RWPE1 (cell line): Measurements from ENCODE around the gene GPR162.
A peak's percentile ranks its signal among the peaks of the same experiment; 100 is the strongest.

Experiments
- CTCF ChIA-PET: fragments of 350-600 bp; sonication (Branson Sonifier 250); formaldehyde crosslinking; extraction: SDS; loops from one replicate; lab custom pipeline; 2021; lab: Yijun Ruan, JAX
- POLR2A ChIA-PET: fragments of 400-600 bp; formaldehyde crosslinking; extraction: SDS; loops from one replicate; lab custom pipeline; 2020; ENCODE audit warnings: antibody characterized with exemption; ENCODE audit not compliant: low non-redundant PET; lab: Yijun Ruan, JAX
- DNase-seq: peaks from one replicate; pipeline ENCODE4 v3.0.0; 2012; ENCODE audit warnings: low spot score
- H3K27ac ChIP-seq: fragments of 450-650 bp; 2 replicates; pipeline ENCODE4 v1.5.1; 2017
- TF ChIP-seq, protein P1 (sequence below): fragments of 450-650 bp; conservative IDR thresholded peaks from 2 replicates; pipeline ENCODE4 v1.5.1; 2017; ENCODE audit warnings: low read depth, mild to moderate bottlenecking

The GPR162 gene

DNA sequence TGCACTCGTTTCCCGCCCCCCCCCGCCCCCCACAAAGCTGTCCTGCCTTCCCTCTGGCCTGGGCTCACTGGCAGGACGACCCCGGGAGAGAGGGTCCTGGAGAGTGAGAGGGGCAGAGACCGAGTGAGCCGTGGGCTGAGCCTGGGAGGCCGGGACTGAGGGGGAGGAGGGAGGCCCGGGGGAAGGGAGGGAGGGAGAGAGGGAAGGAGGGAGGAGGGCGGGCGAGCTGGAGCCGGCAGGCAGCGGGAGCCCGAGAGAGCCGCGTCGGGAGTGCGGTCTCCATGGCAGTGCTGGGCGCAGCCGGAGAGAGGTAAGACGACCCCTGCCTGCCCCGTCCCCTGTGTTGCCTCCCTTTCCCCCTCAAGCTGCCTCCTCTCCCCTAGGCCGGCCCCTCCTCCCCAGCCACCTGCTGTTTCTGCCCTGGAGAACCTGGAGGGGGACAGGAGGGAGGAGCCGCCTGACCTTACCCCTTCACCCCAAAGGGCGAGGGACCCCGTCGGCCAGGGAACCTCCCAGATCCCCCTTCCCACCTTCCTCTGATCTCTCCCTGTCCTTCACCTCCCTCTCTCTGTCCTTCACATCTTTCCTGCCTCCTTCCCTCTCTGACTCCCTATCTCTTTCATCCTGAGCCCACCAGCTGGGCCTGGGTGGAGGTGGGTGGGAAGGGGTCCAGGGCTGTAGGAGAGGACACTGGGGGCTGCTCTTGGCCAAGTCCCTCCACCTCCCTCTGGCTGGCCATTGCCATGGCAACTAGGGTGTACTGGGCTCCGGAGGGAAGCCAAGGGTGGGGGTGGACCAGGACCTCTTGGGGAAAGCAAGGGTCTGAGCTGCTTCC, at the start of gene GPR162:
GPR162 (plus strand) TSS at position 231 of the 835 bp plus-strand sequence. CDS start 2,078 bp downstream, outside the sequence.
- CTCF ChIA-PET = interaction anchor here (0.6 to 1.0 kb wide), 2 partner anchors 13 to 136 kb away, joined by 3 read pairs; no protein-coding TSS in a partner anchor
- no peak for DNase-seq
- no peak within 1 kb of the TSS for H3K27ac ChIP-seq
- TF ChIP-seq, protein P1, sequence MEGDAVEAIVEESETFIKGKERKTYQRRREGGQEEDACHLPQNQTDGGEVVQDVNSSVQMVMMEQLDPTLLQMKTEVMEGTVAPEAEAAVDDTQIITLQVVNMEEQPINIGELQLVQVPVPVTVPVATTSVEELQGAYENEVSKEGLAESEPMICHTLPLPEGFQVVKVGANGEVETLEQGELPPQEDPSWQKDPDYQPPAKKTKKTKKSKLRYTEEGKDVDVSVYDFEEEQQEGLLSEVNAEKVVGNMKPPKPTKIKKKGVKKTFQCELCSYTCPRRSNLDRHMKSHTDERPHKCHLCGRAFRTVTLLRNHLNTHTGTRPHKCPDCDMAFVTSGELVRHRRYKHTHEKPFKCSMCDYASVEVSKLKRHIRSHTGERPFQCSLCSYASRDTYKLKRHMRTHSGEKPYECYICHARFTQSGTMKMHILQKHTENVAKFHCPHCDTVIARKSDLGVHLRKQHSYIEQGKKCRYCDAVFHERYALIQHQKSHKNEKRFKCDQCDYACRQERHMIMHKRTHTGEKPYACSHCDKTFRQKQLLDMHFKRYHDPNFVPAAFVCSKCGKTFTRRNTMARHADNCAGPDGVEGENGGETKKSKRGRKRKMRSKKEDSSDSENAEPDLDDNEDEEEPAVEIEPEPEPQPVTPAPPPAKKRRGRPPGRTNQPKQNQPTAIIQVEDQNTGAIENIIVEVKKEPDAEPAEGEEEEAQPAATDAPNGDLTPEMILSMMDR = no peak
- POLR2A ChIA-PET = interaction anchor here (0.6 kb wide), 2 partner anchors 69 to 98 kb away, joined by 3 to 4 read pairs; partner anchors contain the start of gene COPS7A

- peak within 1 kb of the TSS; percentile 94 for H3K27ac ChIP-seq
- DNase-seq = no peak
- CTCF ChIA-PET = interaction anchor here (1.4 to 2.1 kb wide), 2 partner anchors 18 to 57 kb away, joined by 4 to 7 read pairs; no protein-coding TSS in a partner anchor
- TF ChIP-seq, protein P1 = no peak
- POLR2A ChIA-PET = no interaction called here
Measured at GRCh38 chr12:6772331-6772695, 49.3 kb upstream of the GPR162 start, which contains the start of gene LAG3. LAG3 (plus strand) TSS chr12:6772520; CDS start chr12:6772853, 333 bp downstream.

DNA sequence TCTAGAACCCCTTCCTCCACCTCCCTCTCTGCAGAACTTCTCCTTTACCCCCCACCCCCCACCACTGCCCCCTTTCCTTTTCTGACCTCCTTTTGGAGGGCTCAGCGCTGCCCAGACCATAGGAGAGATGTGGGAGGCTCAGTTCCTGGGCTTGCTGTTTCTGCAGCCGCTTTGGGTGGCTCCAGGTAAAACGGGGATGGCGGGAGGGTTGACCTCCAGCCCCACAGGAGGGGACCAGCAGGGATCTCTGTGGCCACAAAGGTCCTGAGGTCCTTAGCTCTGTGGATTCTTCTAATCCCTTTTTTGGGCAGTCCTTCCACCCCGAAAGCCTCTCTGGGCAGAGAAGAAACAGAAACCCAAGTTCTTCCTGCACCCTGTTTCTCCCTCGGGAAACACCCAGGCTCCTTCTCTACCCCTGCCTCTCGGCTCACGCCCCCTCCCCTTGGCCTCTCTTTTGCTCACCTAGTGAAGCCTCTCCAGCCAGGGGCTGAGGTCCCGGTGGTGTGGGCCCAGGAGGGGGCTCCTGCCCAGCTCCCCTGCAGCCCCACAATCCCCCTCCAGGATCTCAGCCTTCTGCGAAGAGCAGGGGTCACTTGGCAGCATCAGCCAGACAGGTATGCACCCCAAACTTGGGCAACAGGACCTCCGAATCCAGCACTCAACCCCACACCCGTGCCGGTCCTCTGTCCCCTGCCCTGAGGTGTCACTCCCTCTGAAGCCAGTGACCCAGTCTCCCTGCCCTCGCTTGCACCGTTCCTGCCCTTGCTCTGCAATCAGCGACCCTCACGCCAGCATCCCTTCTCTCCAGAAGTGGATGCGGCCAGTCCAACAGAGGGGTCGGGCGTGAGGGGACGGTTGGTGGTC, 48.7 kb upstream of the GPR162 start:
- TF ChIP-seq, protein P1 = no peak
- H3K27ac ChIP-seq = peak overlapping the region; percentile 94
- ChIA-PET CTCF (interaction anchor here (1.4 kb wide), 1 partner anchor 57 kb away, joined by 4 read pairs; no protein-coding TSS in a partner anchor), POLR2A (interaction anchor here (0.6 kb wide), 1 partner anchor 155 kb away, joined by 3 read pairs; no protein-coding TSS in a partner anchor)
- no peak for DNase-seq

GRCh38 chr12:6773590-6774351, 47.9 kb upstream of the GPR162 start:
- no peak overlapping the region for H3K27ac ChIP-seq
- TF ChIP-seq, protein P1 = no peak
- DNase-seq = no peak
- ChIA-PET POLR2A (interaction anchor here (0.6 to 1.1 kb wide), 2 partner anchors 50 to 156 kb away, joined by 3 read pairs; partner anchors contain the start of gene COPS7A), CTCF (interaction anchor here (0.6 to 1.3 kb wide), 4 partner anchors 20 to 62 kb away, joined by 3 to 6 read pairs (median 4); partner anchors contain the start of gene MLF2)

GRCh38 chr12:6774499-6775062, 47.0 kb upstream of the GPR162 start:
- ChIA-PET CTCF (interaction anchor here (0.6 to 1.3 kb wide), 4 partner anchors 21 to 110 kb away, joined by 3 to 6 read pairs (median 3); partner anchors contain the start of gene MLF2), POLR2A (interaction anchor here (1.1 kb wide), 1 partner anchor 51 kb away, joined by 3 read pairs; the partner anchor contains the start of gene COPS7A)
- H3K27ac ChIP-seq = no peak overlapping the region
- DNase-seq = no peak
- TF ChIP-seq, protein P1 = no peak
